GM19099 (cell line): ENCODE results near the gene GAL3ST3.

Source experiments
- POLR2A ChIP-seq: IDR thresholded peaks from 3 replicates; pipeline ENCODE4 v1.6.1; 2011; ENCODE audit warnings: low read depth; ENCODE audit not compliant: insufficient read length; ENCODE audit errors: extremely low read depth

Gene GAL3ST3

DNA sequence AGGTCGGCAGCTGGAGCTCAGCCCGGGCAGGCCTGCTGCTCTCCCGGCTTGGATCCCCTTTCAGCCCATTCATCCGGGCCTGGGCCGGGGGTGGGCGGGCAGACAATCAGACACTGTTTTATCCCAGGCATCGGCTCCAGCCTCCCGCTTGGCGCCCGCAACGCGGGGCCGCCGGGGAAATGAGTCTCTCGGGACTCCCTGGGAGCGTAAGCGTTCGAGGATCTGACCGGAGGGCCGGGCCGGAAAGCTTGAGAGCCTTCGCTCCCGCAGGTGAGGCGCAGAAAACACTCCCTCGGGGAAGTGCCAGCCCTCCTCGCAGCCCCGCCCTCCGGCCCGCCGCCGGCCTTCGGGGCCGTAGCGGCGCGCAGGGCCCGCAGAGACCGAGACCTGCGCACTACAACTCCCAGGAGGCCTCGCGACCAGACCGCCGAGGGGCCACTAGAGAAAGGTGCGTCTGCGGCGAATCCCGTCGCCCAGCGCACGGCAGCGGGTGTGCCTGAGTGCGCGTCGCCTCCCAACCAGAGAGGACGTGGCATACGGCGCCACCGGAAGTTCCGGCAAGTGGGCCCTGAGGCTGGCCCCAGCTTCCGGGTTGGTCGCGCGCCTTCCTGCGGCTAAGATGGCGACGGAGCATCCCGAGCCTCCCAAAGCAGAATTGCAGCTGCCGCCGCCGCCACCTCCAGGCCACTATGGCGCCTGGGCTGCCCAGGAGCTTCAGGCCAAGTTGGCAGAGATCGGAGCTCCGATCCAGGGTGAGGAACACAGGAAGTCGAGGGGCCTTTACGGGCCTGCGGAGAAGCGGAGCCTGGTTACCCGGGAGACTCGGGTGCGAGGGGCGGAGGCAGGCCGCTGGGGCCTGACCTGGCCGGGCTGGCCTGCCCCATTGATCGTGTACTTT lies 3.1 kb upstream of the GAL3ST3 start, which contains the start of gene SF3B2:
Gene SF3B2 (plus strand): TSS at position 599 of the 898 bp plus-strand sequence. CDS start 21 bp downstream, at position 620.
- peak; percentile 84 for TF ChIP-seq POLR2A

DNA sequence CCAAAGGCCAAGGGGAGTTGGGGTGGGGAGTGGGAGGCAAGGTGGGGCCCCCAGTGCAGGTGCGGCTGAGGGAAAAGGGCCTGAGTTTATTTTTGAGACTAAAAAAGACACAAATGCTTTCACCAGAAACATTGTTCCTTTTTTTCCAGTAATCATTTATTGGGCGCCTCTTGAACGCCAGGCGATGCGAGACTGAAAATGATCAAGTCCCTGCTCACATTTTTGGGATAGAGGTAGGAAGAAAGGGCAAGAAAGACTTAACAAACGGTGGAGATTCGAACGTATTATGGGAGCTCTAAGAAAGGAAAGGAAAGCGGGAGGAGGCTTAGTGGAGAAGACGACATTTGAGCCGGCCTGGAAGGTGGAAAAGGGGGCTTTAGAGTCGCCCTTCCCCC lies 2.4 kb upstream of the GAL3ST3 start:
- TF ChIP-seq POLR2A = no peak

DNA sequence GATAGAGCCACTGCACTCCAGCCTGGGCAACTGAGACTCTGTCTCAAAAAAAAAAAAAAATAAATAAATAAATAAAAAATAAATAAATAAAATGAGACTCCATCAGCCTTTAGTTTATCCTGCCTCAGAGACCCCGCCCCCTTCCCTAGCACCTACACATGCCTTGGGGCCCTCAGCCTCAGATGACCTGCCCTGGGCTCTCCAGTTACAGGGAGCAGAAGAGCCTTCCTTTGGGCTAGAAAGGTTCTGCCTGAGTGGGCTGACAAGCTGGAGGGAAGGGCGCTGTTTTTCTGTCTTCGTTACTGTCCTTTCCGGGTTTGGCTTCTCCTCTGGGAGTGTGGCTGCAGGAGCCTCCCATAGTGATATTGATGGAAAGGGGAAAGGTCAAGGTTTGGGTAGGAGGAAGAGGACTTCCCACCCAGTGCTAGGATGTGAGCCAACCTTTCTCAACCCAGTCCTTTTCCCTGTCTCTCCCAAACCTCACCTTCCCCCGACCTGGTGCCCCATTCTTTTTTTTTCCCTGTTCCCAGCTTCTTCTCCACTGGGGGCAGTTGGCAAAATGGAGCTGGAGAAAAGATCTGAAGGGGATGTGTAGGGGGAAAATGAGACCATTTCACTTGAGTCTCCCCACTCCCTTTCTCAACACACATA lies 1.7 kb upstream of the GAL3ST3 start:
- no peak for TF ChIP-seq POLR2A

DNA sequence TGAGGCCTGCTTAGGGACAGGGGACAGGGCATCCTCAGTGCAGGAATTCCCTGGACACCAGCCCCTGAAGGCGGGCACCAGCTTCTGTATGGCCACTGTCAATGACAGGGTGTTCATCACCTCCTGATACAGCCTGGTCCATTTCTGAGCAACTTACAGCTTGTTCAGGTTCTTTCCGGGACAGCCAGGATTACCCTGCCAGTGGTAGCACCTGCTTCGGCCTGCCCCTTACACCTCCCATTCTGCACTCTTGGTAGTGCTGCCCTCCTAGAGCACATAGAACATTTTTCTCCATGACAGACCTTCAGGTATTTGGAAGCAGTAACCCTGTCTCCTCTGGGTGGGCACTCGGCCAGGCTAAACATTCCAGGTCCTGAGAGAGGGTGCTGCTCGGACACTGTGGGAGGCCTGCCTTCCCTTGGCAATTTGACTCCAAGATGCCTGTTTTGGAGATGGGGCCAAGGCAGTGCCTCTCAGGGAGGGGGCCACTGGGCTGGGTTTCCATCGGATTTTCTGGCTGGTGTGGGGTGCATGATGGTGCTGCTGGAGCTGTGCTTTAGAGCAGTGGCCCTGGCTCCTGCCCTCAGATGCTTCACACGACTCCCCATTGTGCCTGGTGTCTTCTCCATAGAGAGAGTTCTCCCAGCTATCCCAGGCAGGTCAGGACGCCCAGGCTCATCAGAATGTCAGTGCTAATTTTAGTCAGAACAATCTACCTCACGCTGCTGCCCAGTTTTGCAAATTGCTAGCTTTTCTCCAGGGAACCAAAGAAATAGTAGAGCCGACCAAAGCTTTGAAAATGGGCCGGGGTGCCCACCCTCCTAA lies 1.2 kb downstream of the GAL3ST3 start:
- no peak for TF ChIP-seq POLR2A

DNA sequence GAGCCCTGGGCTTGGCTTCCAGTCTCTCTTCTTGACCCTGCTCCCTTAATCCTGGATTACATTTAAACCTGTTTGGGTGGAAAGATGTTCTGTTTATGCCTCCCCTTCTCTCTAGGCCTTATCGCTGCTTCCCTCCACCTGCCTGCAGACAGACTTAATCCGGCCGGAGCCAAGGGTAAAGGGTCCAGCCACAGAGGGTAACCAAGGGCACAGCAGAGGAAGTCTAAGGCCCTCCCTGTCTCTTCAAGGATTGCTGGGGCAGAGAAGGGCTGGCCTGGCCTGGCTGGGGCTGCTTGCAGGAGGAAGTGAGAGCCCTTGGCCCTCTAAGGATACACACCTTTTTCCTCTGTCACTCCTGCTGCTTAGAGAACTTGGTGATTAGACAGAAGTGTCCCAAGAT lies 2.1 kb downstream of the GAL3ST3 start:
- no peak for TF ChIP-seq POLR2A

DNA sequence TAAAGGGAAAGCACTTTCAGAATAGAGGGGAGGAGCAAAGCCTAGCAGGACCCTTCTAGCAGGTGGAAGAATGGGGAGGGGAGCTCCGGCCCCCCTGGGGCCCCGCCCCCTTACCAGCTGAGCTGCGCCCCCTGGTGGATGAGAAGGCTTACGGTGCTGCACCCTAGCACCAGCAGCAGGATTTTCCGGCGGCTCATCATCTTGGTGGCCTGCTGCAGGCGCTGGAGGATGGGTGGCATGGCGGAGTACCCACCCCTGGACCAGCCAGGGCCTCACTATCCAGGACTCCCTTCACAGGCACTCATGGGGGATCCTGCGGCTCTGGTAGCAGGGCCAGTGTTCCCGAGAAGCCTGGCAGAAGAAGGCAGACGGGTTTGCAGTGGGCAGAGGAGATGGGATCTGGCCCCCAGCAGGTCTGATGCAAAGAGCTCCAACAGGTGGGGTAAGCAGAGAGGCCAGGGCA lies 3.8 kb downstream of the GAL3ST3 start:
- no peak for TF ChIP-seq POLR2A

DNA sequence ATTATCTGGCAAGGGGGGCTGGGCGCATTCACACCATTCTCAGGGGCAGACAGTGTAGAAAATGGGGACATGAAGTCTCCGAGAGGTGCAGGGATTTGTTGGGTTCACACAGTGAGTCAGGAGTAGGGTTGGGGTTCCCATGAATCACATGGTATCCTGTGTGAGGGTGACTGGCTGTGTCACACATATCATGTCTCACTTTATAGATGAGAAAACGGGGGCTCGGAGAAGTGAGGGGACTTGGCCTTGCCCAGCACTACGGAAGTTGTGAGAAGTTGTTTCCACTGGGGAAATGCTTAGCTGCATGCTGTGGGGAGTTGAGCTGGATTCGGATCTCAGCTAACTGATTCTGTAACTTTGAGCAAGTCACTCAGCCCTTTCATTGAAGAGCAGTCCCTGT lies 4.2 kb downstream of the GAL3ST3 start:
- TF ChIP-seq POLR2A = no peak

DNA sequence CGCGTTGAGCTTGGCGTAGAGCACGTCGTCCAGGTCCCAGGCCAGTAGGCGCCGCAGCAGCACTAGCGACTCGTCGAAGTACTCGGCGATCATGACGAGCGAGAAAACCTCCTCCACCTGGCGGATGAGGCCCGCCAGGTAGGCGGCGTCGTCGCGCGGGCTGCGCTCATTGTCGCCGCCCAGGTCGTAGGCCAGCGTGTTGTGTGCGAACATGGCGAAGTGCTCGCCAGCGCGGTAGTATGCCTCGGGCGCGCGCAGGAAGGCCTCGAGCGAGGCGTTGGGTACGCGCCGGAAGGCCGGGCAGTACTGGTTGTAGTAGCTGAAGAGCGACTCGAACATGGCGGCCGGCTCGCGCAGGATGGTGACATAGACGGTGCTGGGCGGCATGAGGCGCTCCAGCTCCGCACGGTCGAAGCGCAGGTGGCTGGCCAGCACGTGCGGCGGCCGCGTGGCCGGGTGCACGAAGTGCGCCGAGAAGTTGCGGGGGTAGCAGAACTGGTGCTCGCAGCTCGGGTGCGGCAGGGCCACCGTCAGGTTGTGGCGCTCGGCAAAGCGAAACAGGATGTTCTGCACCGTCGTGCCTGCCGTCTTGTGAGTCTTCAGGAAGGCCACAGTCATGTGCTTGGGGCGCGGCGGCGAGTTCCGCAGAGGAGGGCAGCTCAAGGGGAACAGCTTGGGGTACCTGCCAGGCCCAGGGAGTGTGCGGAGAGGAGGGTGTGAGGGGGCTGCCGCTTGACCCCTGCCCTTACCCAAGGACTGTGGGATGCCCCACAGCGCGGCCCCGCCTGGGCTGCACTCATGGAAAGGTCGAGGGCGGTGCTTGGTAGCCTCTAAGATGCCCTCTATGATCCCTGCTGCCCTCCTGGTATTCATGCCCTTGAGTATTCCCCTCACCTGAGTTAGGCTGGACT lies 5.7 kb downstream of the GAL3ST3 start:
- no peak for TF ChIP-seq POLR2A

DNA sequence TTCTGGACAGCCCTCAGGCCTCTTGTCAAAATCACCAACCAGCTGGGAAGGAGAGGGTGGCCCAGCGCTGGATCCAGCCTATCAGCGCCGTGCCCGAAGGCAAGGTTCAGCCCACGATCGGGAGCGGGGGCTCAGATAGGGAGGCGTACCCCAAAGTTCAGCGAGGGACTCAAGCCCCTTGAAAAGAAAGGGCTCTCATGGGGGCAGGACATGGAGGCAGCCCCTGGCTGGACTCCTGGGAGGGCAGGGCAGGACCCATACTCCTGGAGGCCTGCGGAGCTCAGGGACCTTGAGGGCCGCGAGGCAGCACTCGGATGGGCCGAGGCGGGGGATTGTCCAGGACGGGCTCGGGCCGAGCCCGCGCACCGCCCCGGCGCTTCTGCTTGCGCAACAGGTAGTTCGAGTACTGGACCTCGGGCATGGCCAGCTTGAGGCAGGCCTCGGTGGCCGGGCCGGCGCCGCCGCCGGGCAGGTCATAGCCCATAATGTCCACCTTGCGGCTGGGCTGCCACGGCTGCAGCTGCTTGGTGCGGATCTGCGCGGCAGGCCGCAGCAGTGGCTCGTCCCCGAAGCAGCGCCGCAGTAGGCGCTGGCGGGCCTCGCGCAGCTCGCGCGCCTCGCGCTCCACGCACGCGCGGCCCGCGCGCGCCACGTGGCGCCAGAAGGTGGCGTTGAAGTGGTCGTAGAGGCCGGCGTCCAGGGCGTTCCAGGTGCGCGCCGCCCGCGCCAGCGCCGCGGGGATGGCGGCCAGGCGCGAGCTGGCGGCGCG lies 6.5 kb downstream of the GAL3ST3 start:
- no peak for TF ChIP-seq POLR2A

DNA sequence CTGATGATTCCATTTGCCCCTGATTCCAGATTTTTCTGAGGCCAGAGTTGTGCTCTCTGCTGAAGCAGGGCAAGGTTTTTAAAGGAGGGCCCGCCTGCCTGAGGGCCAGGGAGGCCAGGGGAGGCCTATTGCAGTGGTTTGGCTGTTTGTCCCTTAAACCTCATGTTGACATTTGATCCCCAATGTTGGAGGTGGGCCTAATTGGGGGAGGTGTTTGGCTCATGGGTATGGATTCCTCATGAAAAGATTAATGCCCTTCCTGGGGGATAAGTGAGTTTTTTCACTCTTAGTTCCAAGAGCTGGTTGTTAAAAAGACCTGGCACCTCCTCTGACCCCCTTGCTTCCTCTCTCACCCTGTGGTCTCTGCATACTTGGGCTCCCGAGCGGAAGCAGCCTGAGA lies 9.2 kb downstream of the GAL3ST3 start:
- TF ChIP-seq POLR2A = no peak

DNA sequence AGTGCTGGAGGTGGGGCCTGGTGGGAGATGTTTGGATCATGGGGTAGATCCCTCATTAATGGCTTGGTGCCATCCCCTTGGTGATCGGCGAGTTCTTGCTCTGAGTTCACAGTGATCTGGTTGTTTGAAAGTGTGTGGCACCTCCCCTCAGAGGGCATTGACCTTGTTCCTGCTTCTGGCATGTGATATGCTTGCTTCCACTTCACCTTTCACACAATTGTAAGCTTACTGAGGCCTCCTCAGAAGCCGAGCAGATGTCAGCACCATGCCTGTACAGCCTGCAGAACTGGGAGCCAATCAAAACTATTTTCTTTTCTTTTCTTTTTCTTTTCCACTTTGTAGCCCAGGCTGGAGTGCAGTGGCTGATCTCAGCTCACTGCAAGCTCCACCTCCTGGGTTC lies 11.6 kb downstream of the GAL3ST3 start:
- no peak for TF ChIP-seq POLR2A

DNA sequence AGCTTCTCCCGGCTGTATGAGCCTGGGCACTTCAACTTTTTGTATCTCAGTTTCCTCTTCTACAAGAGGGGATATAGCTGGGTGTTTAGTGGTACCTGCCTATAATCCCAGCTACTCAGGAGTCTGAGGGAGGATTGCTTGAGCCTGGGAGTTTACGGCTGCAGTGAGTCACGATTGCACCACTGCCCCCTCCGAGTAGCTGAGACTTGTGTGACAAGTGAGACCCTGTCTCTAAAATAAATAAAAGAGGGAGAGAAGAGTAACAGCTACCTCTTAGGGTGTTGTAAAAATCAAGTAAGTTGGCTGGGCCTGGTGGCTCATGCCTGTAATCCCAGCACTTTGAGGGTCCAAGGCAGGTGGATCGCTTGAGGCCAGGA lies 12.6 kb downstream of the GAL3ST3 start:
- TF ChIP-seq POLR2A = no peak

DNA sequence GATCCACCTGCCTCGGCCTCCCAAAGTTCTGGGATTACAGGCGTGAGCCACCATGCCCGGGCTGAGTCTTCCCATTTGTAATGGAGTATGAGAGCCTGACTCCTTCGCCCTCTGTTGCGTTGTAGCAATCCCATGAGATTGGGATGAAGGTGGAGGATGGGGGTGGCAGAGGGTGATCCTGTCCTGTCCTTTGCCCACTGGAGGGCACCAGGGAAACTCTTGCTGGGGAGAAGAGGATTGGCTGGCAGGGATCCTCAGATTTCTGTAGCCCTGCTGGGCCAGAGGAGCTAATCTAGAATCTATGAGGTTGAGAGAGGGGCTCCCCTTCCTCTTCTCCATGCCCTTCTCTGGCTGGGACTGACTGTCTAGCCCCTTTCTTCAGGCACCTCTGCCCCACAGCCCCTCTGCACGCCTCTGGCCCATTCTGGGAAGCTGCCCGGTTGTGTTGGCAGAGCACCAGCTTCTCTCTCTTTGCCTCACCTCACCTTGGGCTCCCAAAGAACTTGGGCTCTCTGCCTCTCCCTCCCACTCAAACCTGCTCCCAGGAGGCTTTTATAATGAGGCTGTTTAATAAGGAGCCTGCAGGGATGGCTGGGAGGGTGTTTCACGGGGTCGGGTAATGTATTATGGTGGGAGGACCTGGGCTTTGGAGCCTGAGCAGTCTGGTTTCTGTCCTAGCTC lies 13.2 kb downstream of the GAL3ST3 start:
- no peak for TF ChIP-seq POLR2A
